Activated CD8-positive, alpha-beta memory T cell treated with anti-CD3 and anti-CD28 coated beads, Interleukin-2, amount 50 U/mL, for 1 hour (primary cell): ENCODE data around the gene SBNO2.
A peak's percentile ranks its signal among the peaks of the same experiment; 100 is the strongest.

Experiments used
- DNase-seq: peaks from one replicate; pipeline ENCODE4 v3.0.0-alpha.2; 2020; ENCODE audit errors: extremely low read depth

Gene SBNO2

GRCh38 chr19:1087813-1088415 lies 86.2 kb downstream of the SBNO2 start:
- DNase-seq: no peak

DNA sequence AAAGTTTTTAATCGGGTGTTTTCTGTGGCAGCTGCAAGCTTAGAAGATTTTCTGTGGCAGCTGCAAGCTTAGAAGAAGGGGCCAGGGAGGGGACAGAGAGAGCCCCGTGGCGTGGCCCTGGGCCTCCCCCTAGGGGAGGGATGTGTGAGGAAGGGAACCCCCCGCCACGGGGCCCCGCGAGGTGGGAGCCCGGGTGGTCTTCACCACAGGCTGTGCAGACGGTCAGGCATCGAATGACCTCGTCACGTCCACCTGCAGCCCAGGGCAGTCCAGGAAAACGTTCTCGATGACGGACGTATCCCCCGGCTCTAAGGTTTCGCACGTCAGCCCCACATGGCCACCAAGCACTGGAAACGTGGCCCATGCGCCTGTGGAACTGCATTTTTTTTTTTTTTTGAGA lies 87.5 kb downstream of the SBNO2 start:
- DNase-seq: no peak

- no peak for DNase-seq
Measured at GRCh38 chr19:1085676-1086442, 88.2 kb downstream of the SBNO2 start.

DNA sequence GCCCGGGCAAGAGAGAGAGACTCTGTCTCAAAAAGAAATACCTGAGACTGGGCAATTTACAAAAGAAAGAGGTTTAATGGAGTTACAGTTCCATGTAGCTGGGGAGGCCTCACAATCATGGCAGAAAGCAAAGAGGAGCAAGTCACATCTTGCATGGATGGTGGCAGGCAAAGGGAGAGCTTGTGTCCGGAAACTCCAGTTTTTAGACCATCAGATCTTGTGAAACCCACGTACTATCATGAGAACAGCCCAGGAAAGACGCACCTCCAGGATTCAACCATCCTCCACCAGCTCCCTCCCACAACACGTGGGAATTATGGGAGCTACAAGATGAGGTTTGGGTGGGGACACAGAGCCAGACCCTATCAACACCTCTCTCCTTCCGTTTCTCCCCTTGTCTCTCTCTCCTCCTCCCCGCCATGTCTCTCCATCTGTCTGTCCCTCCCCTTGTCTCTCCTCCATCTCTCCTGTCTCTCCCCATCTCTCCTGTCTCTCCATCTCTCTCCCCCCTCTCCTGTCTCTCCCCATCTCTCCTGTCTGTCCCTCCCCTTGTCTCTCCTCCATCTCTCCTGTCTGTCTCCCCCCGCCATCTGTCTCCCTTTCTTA lies 88.9 kb downstream of the SBNO2 start:
- no peak for DNase-seq

GRCh38 chr19:1084024-1084868 lies 89.8 kb downstream of the SBNO2 start:
- no peak for DNase-seq

DNA sequence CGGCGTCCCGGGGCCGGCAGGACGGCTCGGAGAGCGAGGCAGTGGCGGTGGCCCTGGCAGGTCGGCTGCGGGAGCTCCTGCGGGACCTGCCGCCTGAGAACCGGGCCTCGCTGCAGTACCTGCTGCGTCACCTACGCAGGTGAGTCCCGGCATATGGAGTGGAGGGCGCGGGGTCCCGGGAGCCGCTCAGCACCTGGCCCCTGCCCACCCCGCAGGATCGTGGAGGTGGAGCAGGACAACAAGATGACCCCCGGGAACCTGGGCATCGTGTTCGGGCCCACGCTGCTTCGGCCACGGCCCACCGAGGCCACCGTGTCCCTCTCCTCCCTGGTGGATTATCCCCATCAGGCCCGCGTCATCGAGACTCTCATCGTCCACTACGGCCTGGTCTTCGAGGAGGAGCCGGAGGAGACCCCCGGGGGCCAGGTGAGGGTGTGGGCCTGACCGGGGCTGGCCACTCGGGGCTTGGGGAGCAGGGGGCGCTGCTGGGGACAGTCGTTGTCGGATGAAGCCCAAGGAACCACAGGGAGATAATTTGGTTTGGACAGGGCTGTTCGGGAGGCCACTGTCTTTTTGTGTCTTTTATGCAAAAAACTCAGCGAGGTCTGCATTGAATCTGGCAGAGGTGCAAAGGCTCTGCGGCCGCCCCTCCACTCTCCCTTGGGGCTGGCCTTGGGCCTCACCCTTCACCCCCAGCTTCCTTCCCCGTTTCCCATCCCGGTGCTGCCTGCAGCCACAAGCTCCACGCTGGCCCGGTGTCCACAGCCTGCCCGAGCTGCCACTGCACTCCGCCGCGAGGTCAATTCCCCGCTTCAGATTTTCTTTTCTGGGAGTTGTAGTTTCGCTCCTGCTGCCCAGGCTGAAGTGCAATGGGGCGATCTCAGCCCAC lies 90.9 kb downstream of the SBNO2 start:
- no peak for DNase-seq

DNA sequence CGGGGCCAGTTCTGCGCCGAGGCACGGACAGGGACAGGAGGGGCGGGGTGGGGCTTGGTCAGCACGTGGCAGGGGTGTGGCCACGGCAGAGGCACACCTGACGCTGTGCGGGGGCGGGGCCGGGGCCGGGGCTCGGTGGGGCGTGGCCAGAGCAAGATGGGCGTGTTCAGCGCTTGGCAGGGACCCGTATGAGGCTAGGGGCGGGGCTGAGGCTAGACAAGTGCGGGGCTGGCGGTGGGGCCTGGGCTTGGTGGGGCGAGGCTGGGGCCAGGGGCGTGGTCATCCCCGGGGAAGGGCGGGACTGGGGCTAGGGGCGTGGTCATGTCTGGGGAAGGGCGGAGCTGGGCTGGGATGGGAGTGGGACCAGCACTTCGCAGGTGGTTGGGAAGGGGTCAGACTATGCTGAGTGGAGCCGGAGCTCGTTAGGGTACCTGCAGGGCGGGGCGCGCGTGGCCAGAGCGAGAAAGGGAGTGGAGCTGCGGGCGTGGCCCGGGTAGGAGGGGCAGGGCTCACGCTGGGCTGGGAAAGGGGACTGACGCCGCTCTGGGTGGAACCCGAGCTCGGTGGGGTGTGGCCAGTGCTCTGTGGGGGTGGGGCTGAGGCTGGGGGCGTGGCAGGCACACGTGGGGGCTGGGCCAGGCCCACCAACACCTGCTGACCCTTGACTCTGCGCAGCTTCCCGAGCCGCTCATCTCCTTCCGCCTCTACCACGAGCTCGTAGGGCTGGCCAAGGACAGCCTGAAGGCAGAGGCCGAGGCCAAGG lies 91.7 kb downstream of the SBNO2 start:
- peak; percentile 66 for DNase-seq

DNA sequence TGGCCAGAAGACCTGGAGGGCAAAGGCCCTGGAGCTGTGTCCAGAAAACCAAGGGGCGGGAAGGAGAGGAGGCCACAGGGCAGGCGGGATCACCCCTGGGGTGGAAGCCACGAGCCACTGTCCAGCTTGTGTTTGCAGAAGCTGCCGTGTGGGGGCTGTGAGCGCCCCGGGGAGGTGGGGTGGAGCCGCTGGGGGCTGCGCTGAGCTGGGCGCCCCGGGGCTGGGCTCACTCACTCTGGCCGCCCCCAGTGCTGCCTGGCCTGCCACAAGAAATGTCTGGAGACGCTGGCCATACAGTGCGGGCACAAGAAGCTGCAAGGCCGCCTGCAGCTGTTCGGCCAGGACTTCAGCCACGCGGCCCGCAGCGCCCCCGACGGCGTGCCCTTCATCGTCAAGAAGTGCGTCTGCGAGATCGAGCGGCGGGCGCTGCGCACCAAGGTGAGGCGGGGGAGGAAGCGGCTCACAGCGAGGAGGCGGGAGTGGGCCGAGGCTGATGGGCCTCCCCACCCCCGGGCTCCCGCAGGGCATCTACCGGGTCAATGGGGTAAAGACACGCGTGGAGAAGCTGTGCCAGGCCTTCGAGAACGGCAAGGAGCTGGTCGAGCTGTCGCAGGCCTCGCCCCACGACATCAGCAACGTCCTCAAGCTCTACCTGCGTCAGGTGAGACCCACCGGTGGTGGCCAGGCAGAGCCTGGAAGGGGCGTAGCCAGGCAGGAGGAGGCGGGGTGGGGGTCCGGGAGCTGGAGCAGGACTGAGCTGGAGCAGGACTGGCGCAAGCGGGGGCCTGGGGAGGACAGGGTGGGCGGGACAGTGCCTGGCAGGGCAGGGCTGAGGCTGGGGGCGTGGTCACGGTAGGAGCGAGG lies 92.5 kb downstream of the SBNO2 start:
- DNase-seq: no peak

- no peak for DNase-seq
Measured at GRCh38 chr19:1080360-1081161, 93.5 kb downstream of the SBNO2 start.

DNA sequence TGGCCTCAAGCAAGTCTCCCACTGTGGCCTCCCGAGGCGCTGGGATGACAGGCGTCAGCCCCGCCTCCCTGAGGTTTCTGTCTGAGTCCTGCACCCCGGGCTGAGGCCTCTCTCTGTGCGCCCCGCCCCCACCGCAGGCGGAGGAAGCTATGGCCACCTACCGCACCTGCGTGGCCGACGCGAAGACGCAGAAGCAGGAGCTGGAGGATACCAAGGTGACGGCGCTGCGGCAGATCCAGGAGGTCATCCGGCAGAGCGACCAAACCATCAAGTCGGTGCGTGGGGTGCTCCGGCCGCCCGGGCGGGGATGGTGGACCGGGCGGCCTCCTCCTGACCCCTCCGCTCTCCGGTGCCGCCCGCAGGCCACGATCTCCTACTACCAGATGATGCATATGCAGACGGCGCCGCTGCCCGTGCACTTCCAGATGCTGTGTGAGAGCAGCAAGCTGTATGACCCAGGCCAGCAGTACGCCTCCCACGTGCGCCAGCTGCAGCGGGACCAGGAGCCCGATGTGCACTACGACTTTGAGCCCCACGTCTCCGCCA lies 94.4 kb downstream of the SBNO2 start:
- DNase-seq: no peak

GRCh38 chr19:1076951-1077350 lies 97.1 kb downstream of the SBNO2 start:
- peak; percentile 90 for DNase-seq

GRCh38 chr19:1076046-1076386 lies 98.1 kb downstream of the SBNO2 start:
- no peak for DNase-seq

DNA sequence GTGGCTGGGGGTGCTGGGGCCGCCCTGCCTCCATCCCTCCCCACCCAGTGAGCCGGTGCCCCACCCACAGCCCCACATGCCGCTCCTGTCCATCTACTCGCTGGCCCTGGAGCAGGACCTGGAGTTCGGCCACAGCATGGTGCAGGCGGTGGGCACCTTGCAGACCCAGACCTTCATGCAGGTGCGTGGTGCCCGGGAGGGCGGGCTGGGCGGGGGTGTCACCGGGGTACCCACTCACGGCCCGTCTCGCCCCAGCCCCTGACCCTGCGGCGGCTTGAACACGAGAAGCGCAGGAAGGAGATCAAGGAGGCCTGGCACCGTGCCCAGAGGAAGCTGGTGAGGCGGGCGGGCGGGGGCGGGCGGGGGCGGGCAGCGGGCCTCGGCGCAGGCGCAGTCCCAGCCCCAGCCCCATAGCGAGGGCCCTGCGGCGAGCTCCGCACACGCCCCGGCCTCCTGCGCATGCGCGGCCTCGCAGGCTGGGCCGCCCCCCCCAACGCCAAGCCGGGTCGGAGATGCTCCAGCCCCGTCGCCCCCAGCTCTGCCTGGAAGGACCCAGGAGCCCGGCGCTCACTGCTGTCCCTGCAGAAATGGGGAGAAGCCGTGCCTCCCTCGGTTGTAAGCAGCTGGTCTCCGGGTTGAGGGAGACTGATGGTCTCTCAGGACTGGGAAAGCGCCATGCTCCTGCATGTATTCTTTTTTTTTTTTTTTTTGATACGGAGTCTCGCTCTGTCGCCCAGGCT lies 99.4 kb downstream of the SBNO2 start:
- peak; percentile 99 for DNase-seq

DNA sequence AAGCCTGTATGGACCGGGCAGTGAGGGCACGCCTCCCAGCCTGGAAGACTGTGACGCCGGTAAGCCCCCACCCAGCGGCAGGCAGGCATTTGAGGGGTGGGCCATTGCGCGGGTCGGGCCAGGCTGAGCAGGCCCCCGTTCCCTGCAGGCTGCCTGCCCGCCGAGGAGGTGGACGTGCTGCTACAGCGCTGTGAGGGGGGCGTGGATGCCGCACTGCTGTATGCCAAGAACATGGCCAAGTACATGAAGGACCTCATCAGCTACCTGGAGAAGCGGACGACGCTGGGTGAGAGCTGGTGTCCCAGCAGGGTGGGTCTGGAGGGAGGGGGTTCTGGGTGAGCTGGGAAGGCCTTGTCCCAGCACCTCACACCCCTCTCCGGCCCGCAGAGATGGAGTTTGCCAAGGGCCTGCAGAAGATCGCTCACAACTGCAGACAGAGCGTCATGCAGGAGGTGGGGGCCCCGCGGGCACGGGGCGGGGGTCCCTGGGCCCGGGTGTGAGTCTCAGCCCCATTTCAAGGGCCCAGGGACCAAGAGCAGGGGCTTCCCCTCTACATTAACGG lies 100.0 kb downstream of the SBNO2 start:
- DNase-seq: no peak

DNA sequence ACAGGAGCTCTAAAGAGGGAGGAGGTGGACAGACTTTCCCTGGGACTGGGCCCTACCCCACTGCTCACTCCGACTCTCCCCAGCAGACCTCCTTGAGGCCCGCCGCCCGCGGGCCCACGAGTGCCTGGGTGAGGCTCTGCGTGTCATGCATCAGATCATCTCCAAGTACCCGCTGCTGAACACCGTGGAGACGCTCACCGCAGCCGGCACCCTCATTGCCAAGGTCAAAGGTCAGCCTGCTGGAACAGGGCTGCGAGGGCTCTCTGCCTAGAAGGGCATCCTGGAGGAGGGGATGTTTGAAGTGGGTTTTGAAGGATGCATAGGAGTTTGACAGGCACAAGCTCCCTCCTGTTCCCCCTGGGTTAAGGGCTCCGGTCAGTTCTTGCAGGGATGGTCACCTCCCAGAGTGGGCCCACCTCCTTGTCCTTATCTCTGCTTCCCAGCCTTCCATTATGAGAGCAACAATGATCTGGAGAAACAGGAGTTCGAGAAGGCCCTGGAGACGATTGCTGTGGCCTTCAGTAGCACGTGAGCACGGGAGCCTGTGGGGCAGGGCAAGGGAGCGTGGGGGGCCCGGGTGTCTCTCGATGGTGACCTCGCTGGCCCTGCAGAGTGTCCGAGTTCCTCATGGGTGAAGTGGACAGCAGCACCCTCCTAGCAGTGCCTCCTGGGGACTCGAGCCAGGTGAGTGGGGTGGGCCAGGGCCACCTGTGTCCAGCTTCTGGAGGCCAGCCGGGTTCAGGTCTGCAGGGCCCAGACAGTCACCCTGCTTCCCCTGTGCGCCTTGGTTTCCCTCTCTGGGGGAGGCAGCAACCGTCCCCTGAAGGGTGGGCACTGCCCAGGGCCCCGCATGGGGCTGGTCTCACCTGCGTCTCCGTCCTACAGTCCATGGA lies 100.8 kb downstream of the SBNO2 start:
- no peak for DNase-seq

- DNase-seq: no peak
Measured at GRCh38 chr19:1072371-1073015, 101.6 kb downstream of the SBNO2 start.
